Endothelial cell of umbilical vein (primary cell): ENCODE results near the gene HTRA3. TPM values are rescaled to one million over a fixed set of nuclear protein-coding genes. Genes with fewer than 3 reads are reported as not detected.

ENCODE experiments used
- BruUV-seq: library from RNA; stranded (reverse); fragments of 400-500 nt; replicated peaks from 2 replicates; lab custom pipeline; 2021; lab: Mats Ljungman, UMichigan
- CTCF ChIA-PET: fragments of 300-600, 350-600 bp; sonication (Branson Sonifier 250); formaldehyde crosslinking; loops from one replicate; lab custom pipeline; 2021; ENCODE audit warnings: antibody characterized with exemption, inconsistent platforms; lab: Charles Lee
- POLR2A ChIA-PET: fragments of 300-600, 350-600 bp; sonication (Branson Sonifier 250); formaldehyde crosslinking; loops from one replicate; lab custom pipeline; 2021; ENCODE audit warnings: antibody characterized with exemption, inconsistent platforms; lab: Charles Lee
- DNase-seq: peaks from one replicate; pipeline ENCODE4 v3.0.0-alpha.2; 2011; ENCODE audit warnings: low read depth, low spot score
- FAIRE-seq: peaks from 2 replicates; lab custom pipeline; 2011; peaks lifted over from hg19 to GRCh38; lab: Jason Lieb, UNC
- H2AFZ ChIP-seq: 2 replicates; pipeline ENCODE4 v1.6.0; 2012; ENCODE audit warnings: low read depth, low read length, control low read depth, inconsistent platforms
- H3K27ac ChIP-seq: 2 replicates; pipeline ENCODE4 v1.5.1; 2011; ENCODE audit warnings: low read depth, mild to moderate bottlenecking, control low read depth, low read length, moderate library complexity; ENCODE audit not compliant: insufficient read depth
- H3K27me3 ChIP-seq, 2 experiments: 2 replicates each; pipeline versions ENCODE4 v1.6.0 to v1.6.1; 2011; ENCODE audit warnings: low read length in 2 of 2, mixed read lengths in 1 of 2; ENCODE audit not compliant: control insufficient read depth in 2 of 2, insufficient read depth in 2 of 2
- H3K36me3 ChIP-seq, 2 experiments: 2 replicates in 1 of 2; 3 replicates in 1 of 2; pipeline ENCODE4 v1.5.1; 2011; ENCODE audit warnings: low read length in 2 of 2, mild to moderate bottlenecking in 1 of 2, moderate library complexity in 1 of 2; ENCODE audit not compliant: control insufficient read depth in 2 of 2, insufficient read depth in 2 of 2; ENCODE audit errors: extremely low read depth in 1 of 2
- H3K4me1 ChIP-seq: 3 replicates; pipeline ENCODE4 v1.5.1; 2011; ENCODE audit warnings: mild to moderate bottlenecking, low read length; ENCODE audit not compliant: control insufficient read depth, insufficient read depth; ENCODE audit errors: extremely low read depth
- H3K4me2 ChIP-seq: 2 replicates; pipeline ENCODE4 v1.6.1; 2011; ENCODE audit warnings: low read length, control low read depth, mixed read lengths; ENCODE audit not compliant: insufficient read depth
- H3K4me3 ChIP-seq, 3 experiments: fragments of 200-600 bp in 1 of 3; sonication (generic), shearing (Covaris generic) in 1 of 3; replicated peaks in 1 of 3; 2 replicates each; pipeline ENCODE4 v1.5.1; 2011 to 2016; ENCODE audit warnings: control low read depth in 3 of 3, low read length in 3 of 3, mild to moderate bottlenecking in 2 of 3, inconsistent platforms in 1 of 3, low read depth in 1 of 3, moderate library complexity in 1 of 3; ENCODE audit not compliant: insufficient read depth in 1 of 3
- H3K79me2 ChIP-seq: 2 replicates; pipeline ENCODE4 v1.6.0; 2012; ENCODE audit warnings: low read length, inconsistent platforms; ENCODE audit not compliant: control insufficient read depth, insufficient read depth
- H3K9ac ChIP-seq: replicated peaks from 2 replicates; pipeline ENCODE3; 2011; ENCODE audit warnings: low read length, control low read depth; ENCODE audit not compliant: insufficient read depth; ENCODE audit errors: extremely low read depth
- H3K9me1 ChIP-seq: replicated peaks from 3 replicates; pipeline ENCODE4 v1.6.0; 2011; ENCODE audit warnings: mild to moderate bottlenecking, low read length; ENCODE audit not compliant: control insufficient read depth, insufficient read depth; ENCODE audit errors: extremely low read depth
- H3K9me3 ChIP-seq: replicated peaks from 2 replicates; pipeline ENCODE4 v1.5.1; 2012; ENCODE audit warnings: low read length, inconsistent platforms; ENCODE audit not compliant: control insufficient read depth, insufficient read depth
- H4K20me1 ChIP-seq: replicated peaks from 2 replicates; pipeline ENCODE3; 2011; ENCODE audit warnings: mild to moderate bottlenecking, low read length; ENCODE audit not compliant: control insufficient read depth, insufficient read depth; ENCODE audit errors: extremely low read depth
- FOS ChIP-seq: IDR thresholded peaks from 2 replicates; pipeline ENCODE4 v1.6.1; 2011; ENCODE audit warnings: mild to moderate bottlenecking, low read length, moderate library complexity, borderline replicate concordance; ENCODE audit not compliant: insufficient read depth
- GATA2 ChIP-seq: IDR thresholded peaks from 2 replicates; pipeline ENCODE4 v1.7.0; 2011; ENCODE audit warnings: low read depth, mild to moderate bottlenecking, moderate library complexity, mixed read lengths, low read length; ENCODE audit not compliant: insufficient read length, insufficient read depth
- JUN ChIP-seq: IDR thresholded peaks from 2 replicates; pipeline ENCODE4 v1.6.1; 2011; ENCODE audit warnings: borderline replicate concordance, low read depth; ENCODE audit not compliant: insufficient read length, insufficient read depth
- MYC ChIP-seq: IDR thresholded peaks from one replicate; pipeline ENCODE4 v1.6.1; 2011; ENCODE audit warnings: mild to moderate bottlenecking, low read depth, low read length
- POLR2A ChIP-seq: IDR thresholded peaks from 2 replicates; pipeline ENCODE4 v1.6.1; 2012; ENCODE audit warnings: low read depth, mild to moderate bottlenecking, control low read depth, low read length
- POLR2AphosphoS5 ChIP-seq: IDR thresholded peaks from 2 replicates; pipeline ENCODE4 v1.6.1; 2012; ENCODE audit warnings: low read depth, mild to moderate bottlenecking, control low read depth, low read length, moderate library complexity; ENCODE audit not compliant: insufficient read depth
- dilution Hi-C: fragments of 300-500 bp; cut with MboI; formaldehyde crosslinking; loops from one replicate; pipeline ENCODE4 v1.15.0; 2019; ENCODE audit warnings: low sequenced_read_pairs; ENCODE audit not compliant: extremely low pct_ligation_motif_present
- intact Hi-C: fragments of 100-400 bp; cut with micrococcal nuclease; formaldehyde crosslinking; loops from one replicate; pipeline ENCODE4 v1.10.0; 2022
- polyA plus RNA-seq, 4 experiments: library from polyadenylated mRNA; depleted of rRNA in 3 of 4; stranded (reverse) in 3 of 4; unstranded in 1 of 4; fragments of >200 nt; gene quantifications; 2 replicates each; pipeline versions ENCODE4 v1.2.1 to v1.2.3, GENCODE V29; 2011 to 2012; ENCODE audit warnings: missing spikeins in 1 of 4
- total RNA-seq: library from RNA; stranded (reverse); gene quantifications from 2 replicates; pipeline ENCODE4 v1.2.3, GENCODE V29; 2021
- TF ChIP-seq, protein P1 (sequence below): IDR thresholded peaks from 2 replicates; pipeline ENCODE4 v1.6.1; 2011; ENCODE audit not compliant: insufficient read depth, insufficient read length

Gene HTRA3
- total and polyA plus RNA-seq, 2 donors (not counting 3 experiments of a cell fraction or from before 2014, with no cell fraction given) = 9.0 to 12.0 TPM

DNA sequence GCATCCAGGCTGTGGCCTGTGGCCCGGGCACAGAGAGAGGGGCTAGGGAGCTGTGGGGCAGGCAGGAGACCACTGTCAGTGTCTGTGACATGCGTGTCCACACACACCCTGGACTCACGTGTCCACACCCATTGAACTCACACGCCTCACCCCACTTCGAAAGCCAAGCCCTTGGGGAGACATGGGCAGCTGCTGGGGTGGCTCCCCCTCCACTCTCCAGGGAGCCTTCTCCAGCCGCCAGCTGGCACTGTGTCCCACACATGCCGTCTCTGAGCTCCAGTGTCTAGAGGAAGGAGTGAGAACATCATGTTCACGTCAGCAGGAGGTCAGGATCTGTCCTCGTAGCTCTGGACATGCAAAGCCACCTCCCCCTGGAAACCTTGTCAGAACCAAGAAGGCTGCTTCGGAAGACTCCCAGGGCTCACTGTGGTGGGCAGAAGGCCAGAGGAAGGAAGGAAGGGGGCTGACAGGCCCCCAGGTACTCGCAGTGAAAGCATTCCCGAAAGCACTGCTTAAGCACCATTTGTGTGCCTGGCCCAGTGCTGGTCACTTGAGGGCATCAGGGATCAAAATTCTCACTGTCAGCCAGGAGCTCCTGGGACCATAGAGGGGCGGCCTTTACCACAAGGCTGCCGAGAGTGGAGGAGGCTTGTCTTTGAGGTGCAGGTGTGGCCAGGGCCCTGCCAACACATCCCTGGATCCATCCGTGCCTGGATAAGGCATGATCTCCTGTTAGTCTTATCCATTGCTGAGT, 61.4 kb downstream of the HTRA3 start:
- ChIA-PET CTCF (interaction anchor here (1.0 to 1.3 kb wide), 3 partner anchors 12 to 72 kb away, joined by 3 to 5 read pairs (median 4); no protein-coding TSS in a partner anchor), POLR2A (no interaction called here)
- Histone ChIP-seq H3K4me3 (no peak overlapping the region), H3K27me3 (peaks cover 0 to 2% of the 10 kb centered on the region in 2 experiments), H2AFZ (no peak overlapping the region), H3K79me2 (no peaks in the 10 kb centered on the region), H3K36me3 (no peaks in the 10 kb centered on the region), H3K9me3 (no peaks in the 10 kb centered on the region), H3K4me1 (no peaks in the 10 kb centered on the region), H3K9ac (no peak overlapping the region), H3K27ac (no peak overlapping the region), H3K4me2 (no peak overlapping the region), H4K20me1 (no peaks in the 10 kb centered on the region), H3K9me1 (no peaks in the 10 kb centered on the region)
- dilution Hi-C loops (no loop called here), intact Hi-C loops (no loop called here)
- FAIRE-seq = no peak
- no peak for TF ChIP-seq POLR2AphosphoS5
- no peak for DNase-seq
- BruUV-seq = no TSS peak

GRCh38 chr4:8331575-8331955, 62.0 kb downstream of the HTRA3 start:
- Histone ChIP-seq H3K79me2 (no peaks in the 10 kb centered on the region), H3K9me3 (no peaks in the 10 kb centered on the region), H3K36me3 (no peaks in the 10 kb centered on the region), H3K4me2 (no peak overlapping the region), H4K20me1 (no peaks in the 10 kb centered on the region), H3K27me3 (peaks cover 0 to 3% of the 10 kb centered on the region in 2 experiments), H3K9ac (no peak overlapping the region), H2AFZ (no peak overlapping the region), H3K27ac (no peak overlapping the region), H3K9me1 (no peaks in the 10 kb centered on the region), H3K4me3 (no peak overlapping the region), H3K4me1 (no peaks in the 10 kb centered on the region)
- BruUV-seq = no TSS peak
- POLR2A ChIA-PET = no interaction called here
- intact Hi-C loops (no loop called here), dilution Hi-C loops (no loop called here)
- no peak for FAIRE-seq
- TF ChIP-seq MYC (no peak), POLR2A (no peak), FOS (no peak), JUN (no peak), GATA2 (no peak), POLR2AphosphoS5 (no peak)
- TF ChIP-seq, protein P1, sequence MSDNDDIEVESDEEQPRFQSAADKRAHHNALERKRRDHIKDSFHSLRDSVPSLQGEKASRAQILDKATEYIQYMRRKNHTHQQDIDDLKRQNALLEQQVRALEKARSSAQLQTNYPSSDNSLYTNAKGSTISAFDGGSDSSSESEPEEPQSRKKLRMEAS = no peak
- peak; percentile 23 for DNase-seq
- CTCF ChIA-PET = interaction anchor here (1.0 to 1.3 kb wide), 3 partner anchors 12 to 71 kb away, joined by 3 to 5 read pairs (median 4); no protein-coding TSS in a partner anchor
